Activated CD4-positive, CD25-positive, alpha-beta regulatory T cell treated with anti-CD3 and anti-CD28 coated beads, Interleukin-2, amount 50 U/mL, for 72 hours (primary cell): ENCODE results near the gene NANOS1.
A peak's percentile ranks its signal among the peaks of the same experiment; 100 is the strongest.
"Not testable (repeated sequence)": the region's sequence is repeated elsewhere in the genome, so short reads cannot be mapped to it uniquely, and the experiment has no call there.

Source experiments
- DNase-seq: peaks from one replicate; pipeline ENCODE4 v3.0.0; 2021

NANOS1 gene

GRCh38 chr10:119020627-119020946 is 8.9 kb upstream of the NANOS1 start:
- DNase-seq = no peak

- no peak for DNase-seq
Observed at GRCh38 chr10:119022846-119023552, 6.5 kb upstream of the NANOS1 start.

GRCh38 chr10:119023553-119023868 is 6.0 kb upstream of the NANOS1 start:
- DNase-seq = no peak

- no peak for DNase-seq
Observed at GRCh38 chr10:119024882-119025281, 4.6 kb upstream of the NANOS1 start.

- DNase-seq = no peak
Observed at GRCh38 chr10:119025336-119025735, 4.2 kb upstream of the NANOS1 start.

GRCh38 chr10:119025776-119026175 is 3.7 kb upstream of the NANOS1 start:
- no peak for DNase-seq

- no peak for DNase-seq
Observed at GRCh38 chr10:119026301-119027110, 3.0 kb upstream of the NANOS1 start.

GRCh38 chr10:119028445-119028899 is 1.0 kb upstream of the NANOS1 start:
- DNase-seq = not testable (repeated sequence)

GRCh38 chr10:119028900-119029612 is 458 bp upstream of the NANOS1 start:
- peak; percentile 67 for DNase-seq

GRCh38 chr10:119030421-119031250 is 1.1 kb downstream of the NANOS1 start:
- no peak for DNase-seq

- DNase-seq = no peak
Observed at GRCh38 chr10:119031496-119032059, 2.1 kb downstream of the NANOS1 start.

GRCh38 chr10:119039161-119039560 is 9.6 kb downstream of the NANOS1 start:
- DNase-seq = no peak

- no peak for DNase-seq
Observed at GRCh38 chr10:119041326-119041725, 11.8 kb downstream of the NANOS1 start.

- DNase-seq = no peak
Observed at GRCh38 chr10:119042169-119042568, 12.7 kb downstream of the NANOS1 start.

- no peak for DNase-seq
Observed at GRCh38 chr10:119045561-119045960, 16.0 kb downstream of the NANOS1 start.

- DNase-seq = no peak
Observed at GRCh38 chr10:119049361-119049760, 19.8 kb downstream of the NANOS1 start.

- no peak for DNase-seq
Observed at GRCh38 chr10:119049777-119050176, 20.3 kb downstream of the NANOS1 start.

- DNase-seq = no peak
Observed at GRCh38 chr10:119051775-119052174, 22.3 kb downstream of the NANOS1 start.

- no peak for DNase-seq
Observed at GRCh38 chr10:119055472-119055871, 26.0 kb downstream of the NANOS1 start.

- no peak for DNase-seq
Observed at GRCh38 chr10:119058010-119058409, 28.5 kb downstream of the NANOS1 start.

GRCh38 chr10:119059557-119059956 is 30.0 kb downstream of the NANOS1 start:
- DNase-seq = no peak

- DNase-seq = no peak
Observed at GRCh38 chr10:119060107-119060506, 30.6 kb downstream of the NANOS1 start.

GRCh38 chr10:119061352-119061751 is 31.8 kb downstream of the NANOS1 start:
- no peak for DNase-seq
